ENCODE measurements around the gene NRP1. TPM values are rescaled to one million over a fixed set of nuclear protein-coding genes. Genes with fewer than 3 reads are reported as not detected.

NRP1 gene
- total RNA-seq, 1 donor from 2014 or later, result 100 TPM

DNA sequence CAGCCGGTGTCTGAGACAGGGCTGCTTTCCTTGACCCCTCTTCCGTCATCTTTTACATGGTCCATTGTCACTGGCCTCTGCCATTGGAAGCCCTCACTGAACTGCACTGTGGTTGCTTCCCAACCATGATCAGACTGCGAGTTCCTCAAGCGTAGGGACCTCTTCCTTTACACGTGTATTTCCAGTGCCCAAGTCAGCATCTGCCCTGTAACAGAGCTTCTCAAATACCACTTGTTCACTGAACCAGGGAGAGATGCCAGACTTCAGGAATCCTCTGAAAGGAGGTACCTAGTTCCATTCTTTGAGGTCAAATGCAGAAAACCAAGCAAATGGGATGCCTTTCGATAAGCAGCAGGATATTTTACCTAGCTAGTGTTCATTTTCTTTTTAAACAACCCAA, 145.1 kb downstream of the NRP1 start:
- no peak for DNase-seq
- Mint-ChIP-seq H3K27me3 (ENCODE audit: unreplicated experiment) (no peaks in the 10 kb centered on the region), H3K4me3 (ENCODE audit: unreplicated experiment) (no peak overlapping the region), H3K4me1 (ENCODE audit: low read depth, unreplicated experiment) (peaks cover 18% of the 10 kb centered on the region), H3K36me3 (ENCODE audit: unreplicated experiment) (no peaks in the 10 kb centered on the region), H3K27ac (ENCODE audit: unreplicated experiment) (no peak overlapping the region), H3K9me3 (ENCODE audit: unreplicated experiment) (no peaks in the 10 kb centered on the region)
- TF ChIP-seq, protein P1, sequence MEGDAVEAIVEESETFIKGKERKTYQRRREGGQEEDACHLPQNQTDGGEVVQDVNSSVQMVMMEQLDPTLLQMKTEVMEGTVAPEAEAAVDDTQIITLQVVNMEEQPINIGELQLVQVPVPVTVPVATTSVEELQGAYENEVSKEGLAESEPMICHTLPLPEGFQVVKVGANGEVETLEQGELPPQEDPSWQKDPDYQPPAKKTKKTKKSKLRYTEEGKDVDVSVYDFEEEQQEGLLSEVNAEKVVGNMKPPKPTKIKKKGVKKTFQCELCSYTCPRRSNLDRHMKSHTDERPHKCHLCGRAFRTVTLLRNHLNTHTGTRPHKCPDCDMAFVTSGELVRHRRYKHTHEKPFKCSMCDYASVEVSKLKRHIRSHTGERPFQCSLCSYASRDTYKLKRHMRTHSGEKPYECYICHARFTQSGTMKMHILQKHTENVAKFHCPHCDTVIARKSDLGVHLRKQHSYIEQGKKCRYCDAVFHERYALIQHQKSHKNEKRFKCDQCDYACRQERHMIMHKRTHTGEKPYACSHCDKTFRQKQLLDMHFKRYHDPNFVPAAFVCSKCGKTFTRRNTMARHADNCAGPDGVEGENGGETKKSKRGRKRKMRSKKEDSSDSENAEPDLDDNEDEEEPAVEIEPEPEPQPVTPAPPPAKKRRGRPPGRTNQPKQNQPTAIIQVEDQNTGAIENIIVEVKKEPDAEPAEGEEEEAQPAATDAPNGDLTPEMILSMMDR (IDR thresholded peaks at IDR 0.05; ENCODE audit: partially characterized antibody, unreplicated experiment), result no peak

DNA sequence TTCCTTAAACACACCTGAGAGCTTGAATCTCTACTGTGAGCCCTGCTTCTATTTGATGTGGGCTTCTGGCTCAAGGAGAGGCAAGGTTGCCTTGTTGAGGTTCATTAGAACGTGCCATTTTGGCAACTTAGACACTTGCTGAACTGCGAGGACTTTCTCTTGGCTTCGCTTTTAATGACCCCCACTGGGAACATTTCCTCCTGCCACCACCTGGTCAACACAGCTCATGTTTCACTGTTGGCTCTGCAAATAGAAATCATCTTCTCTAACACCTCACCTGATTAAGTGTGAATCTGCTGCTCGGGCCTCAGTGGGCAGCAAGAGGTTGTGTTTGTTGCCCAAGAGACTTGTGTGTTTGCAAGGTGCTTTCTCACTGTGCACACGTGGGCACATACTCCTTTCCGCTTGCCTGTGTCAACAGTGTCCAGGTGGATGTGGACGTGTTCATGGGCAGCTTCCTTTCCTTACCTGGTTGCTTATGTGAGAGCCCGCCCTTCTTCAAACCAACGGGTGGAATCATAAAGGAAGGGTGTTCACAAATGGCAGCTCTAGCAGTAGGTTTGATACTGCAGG, 147.0 kb downstream of the NRP1 start:
- H3K36me3 Mint-ChIP-seq (ENCODE audit: unreplicated experiment), result no peaks in the 10 kb centered on the region
- H3K4me3 Mint-ChIP-seq (ENCODE audit: unreplicated experiment), result no peak overlapping the region
- DNase-seq, result no peak
- H3K4me1 Mint-ChIP-seq (ENCODE audit: low read depth, unreplicated experiment), result peaks cover 11% of the 10 kb centered on the region
- H3K27me3 Mint-ChIP-seq (ENCODE audit: unreplicated experiment), result peaks cover 1% of the 10 kb centered on the region
- H3K27ac Mint-ChIP-seq (ENCODE audit: unreplicated experiment), result no peak overlapping the region
- TF ChIP-seq, protein P1 (IDR thresholded peaks at IDR 0.05; ENCODE audit: partially characterized antibody, unreplicated experiment), result no peak
- peaks cover 1% of the 10 kb centered on the region for H3K9me3 Mint-ChIP-seq (ENCODE audit: unreplicated experiment)

DNA sequence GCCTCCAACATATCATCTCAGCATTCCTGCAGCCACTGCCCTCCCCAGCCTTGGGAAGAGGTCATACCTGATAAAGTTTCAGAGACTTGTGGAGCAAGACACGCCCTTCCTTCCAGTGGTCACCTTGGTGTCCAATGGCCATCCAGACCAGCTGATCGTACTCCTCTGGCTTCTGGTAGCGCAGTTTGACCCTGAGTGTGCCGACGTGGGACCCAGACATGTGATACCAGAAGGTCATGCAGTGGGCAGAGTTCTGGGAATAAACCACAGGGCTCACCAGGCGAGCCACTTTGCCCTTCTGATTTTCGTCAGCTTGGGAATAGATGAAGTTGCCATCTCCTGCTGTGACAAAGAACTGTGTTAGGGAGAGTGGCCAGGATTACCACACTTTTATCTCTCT, 148.3 kb downstream of the NRP1 start:
- DNase-seq, result no peak
- Mint-ChIP-seq H3K36me3 (ENCODE audit: unreplicated experiment) (peaks cover 3% of the 10 kb centered on the region), H3K4me3 (ENCODE audit: unreplicated experiment) (no peak overlapping the region), H3K27me3 (ENCODE audit: unreplicated experiment) (peaks cover 3% of the 10 kb centered on the region), H3K4me1 (ENCODE audit: low read depth, unreplicated experiment) (peaks cover 9% of the 10 kb centered on the region), H3K9me3 (ENCODE audit: unreplicated experiment) (peaks cover 1% of the 10 kb centered on the region), H3K27ac (ENCODE audit: unreplicated experiment) (no peak overlapping the region)
- TF ChIP-seq, protein P1 (IDR thresholded peaks at IDR 0.05; ENCODE audit: partially characterized antibody, unreplicated experiment), result no peak

DNA sequence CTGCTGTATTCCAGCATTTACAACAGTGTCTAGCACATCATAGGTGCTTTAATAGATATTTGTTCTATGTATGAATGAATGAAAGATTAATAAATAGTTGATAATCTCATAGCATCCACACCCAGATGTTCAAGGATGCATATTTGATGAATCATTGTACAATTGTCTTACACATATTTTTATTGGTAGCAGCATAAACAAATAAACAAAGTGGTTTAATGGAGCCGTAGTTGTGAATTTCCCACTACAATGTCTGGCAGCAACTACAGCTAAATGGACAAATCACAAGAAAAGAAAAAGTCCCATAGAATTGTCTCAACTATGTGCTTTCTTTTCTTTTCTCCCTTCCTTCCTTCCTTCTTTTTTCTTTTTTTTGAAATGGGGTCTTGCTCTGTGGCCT, 150.8 kb downstream of the NRP1 start:
- DNase-seq, result no peak
- TF ChIP-seq, protein P1 (IDR thresholded peaks at IDR 0.05; ENCODE audit: partially characterized antibody, unreplicated experiment), result no peak
- Mint-ChIP-seq H3K36me3 (ENCODE audit: unreplicated experiment) (peaks cover 11% of the 10 kb centered on the region), H3K27me3 (ENCODE audit: unreplicated experiment) (peaks cover 3% of the 10 kb centered on the region), H3K9me3 (ENCODE audit: unreplicated experiment) (peaks cover 6% of the 10 kb centered on the region), H3K27ac (ENCODE audit: unreplicated experiment) (no peak overlapping the region), H3K4me1 (ENCODE audit: low read depth, unreplicated experiment) (peaks cover 27% of the 10 kb centered on the region), H3K4me3 (ENCODE audit: unreplicated experiment) (no peak overlapping the region)

DNA sequence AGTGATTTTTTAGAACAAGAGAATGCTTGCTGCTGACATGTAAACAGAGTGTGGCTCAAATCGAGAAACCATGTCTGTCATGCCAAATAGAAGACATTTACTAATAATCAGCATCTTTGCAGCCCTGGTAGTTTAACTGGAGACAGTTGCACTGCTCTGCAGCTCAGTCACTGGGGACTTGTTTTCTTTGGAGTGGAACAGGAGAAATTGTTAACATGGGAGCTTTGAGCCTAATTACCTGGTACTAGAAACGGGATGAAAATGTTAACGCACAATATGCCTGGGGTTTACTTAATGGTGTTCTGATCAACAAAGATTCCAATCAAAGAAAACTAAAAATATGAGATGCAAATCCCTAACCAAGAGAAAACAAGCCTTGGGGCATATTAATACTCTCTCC, 153.5 kb downstream of the NRP1 start:
- peaks cover 6% of the 10 kb centered on the region for H3K9me3 Mint-ChIP-seq (ENCODE audit: unreplicated experiment)
- H3K27me3 Mint-ChIP-seq (ENCODE audit: unreplicated experiment), result peaks cover 3% of the 10 kb centered on the region
- H3K36me3 Mint-ChIP-seq (ENCODE audit: unreplicated experiment), result peaks cover 11% of the 10 kb centered on the region
- TF ChIP-seq, protein P1 (IDR thresholded peaks at IDR 0.05; ENCODE audit: partially characterized antibody, unreplicated experiment), result no peak
- peak overlapping the region; percentile 41 for H3K27ac Mint-ChIP-seq (ENCODE audit: unreplicated experiment)
- DNase-seq, result no peak
- peak overlapping the region; percentile 9 for H3K4me3 Mint-ChIP-seq (ENCODE audit: unreplicated experiment)
- peaks cover 47% of the 10 kb centered on the region for H3K4me1 Mint-ChIP-seq (ENCODE audit: low read depth, unreplicated experiment)
